GM19238 (cell line): ENCODE measurements around the gene TASL.
"Not testable (repeated sequence)": the region's sequence is repeated elsewhere in the genome, so short reads cannot be mapped to it uniquely, and the experiment has no call there.

Experiments used
- DNase-seq: peaks from one replicate; pipeline ENCODE4 v3.0.0; 2011; ENCODE audit warnings: low spot score; ENCODE audit not compliant: insufficient read length

The TASL gene, protein sequence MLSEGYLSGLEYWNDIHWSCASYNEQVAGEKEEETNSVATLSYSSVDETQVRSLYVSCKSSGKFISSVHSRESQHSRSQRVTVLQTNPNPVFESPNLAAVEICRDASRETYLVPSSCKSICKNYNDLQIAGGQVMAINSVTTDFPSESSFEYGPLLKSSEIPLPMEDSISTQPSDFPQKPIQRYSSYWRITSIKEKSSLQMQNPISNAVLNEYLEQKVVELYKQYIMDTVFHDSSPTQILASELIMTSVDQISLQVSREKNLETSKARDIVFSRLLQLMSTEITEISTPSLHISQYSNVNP

GRCh38 chrX:30577362-30577991 lies at the start of gene TASL:
Gene TASL (minus strand): TSS chrX:30577766. CDS start chrX:30560355, 17,411 bp downstream.
- DNase-seq, result peak; percentile 35

- DNase-seq, result no peak
Measured at GRCh38 chrX:30626402-30626801, 48.8 kb upstream of the TASL start.

GRCh38 chrX:30622361-30622760 lies 44.8 kb upstream of the TASL start:
- DNase-seq, result no peak

DNA sequence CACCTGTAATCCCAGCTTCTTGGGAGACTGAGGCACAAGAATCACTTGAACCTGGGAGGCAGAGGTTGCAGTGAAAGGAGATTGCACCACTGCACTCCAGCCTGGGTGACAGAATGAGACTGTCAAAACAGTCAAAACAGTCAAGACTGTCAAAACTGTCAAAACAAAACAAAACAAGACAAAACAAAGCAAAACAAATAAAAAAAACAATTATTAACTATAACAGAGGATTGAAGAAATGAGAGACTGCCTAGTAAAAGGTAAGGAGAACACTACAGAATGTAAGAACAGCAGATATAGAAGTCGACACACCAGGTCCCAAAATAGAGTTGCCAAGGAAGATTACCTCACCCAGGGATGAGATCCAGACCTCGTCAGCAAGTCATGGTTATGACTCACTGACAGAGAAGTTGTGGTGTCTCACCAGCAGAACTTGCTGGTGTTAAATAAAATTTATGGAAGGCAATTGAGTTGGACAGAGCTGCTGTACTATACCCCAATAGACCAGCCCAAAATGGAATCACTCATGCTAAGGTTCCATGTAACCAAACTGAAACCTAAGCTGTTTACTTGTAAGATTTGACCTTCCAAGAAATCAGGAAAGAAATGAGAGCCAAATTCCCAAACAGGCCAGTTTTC lies 43.5 kb upstream of the TASL start:
- DNase-seq, result no peak

DNA sequence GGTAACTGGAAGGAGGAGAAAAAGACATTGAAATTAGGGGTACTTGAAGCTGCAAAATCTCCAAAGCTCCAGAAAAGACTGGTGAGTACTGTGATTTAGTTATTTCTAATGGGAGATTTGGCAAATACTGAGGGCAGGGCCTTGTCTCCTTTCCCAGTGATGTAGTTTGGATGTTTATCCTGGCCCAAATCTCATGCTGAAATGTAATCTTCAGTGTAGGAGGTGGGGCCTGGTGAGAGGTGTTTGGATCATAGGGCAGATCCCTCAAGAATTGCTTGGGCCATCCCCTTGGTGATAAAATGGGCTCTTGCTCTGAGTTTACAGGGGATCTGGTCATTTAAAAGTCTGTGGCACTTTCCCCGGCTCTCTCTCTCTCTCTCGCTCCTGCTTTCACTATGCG lies 42.6 kb upstream of the TASL start:
- DNase-seq, result no peak

GRCh38 chrX:30618160-30618765 lies 40.7 kb upstream of the TASL start:
- no peak for DNase-seq

DNA sequence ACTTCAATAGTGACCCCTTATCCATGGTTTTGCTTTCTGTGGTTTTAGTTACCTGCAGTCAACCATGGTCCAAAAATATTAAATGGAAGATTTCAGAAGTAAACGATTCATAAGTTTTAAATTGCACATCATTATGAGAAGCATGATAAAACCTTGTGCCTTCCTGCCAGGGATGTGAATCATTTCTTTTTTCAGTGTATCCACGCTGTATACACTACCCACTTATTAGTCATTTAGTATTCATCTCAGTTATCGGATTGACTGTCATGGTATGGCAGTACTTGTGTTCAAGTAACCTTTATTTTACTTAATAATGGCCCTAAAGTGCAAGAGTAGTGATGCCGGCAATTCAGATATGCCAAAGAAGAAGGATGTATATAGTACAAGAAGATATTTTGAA lies 37.7 kb upstream of the TASL start:
- no peak for DNase-seq

DNA sequence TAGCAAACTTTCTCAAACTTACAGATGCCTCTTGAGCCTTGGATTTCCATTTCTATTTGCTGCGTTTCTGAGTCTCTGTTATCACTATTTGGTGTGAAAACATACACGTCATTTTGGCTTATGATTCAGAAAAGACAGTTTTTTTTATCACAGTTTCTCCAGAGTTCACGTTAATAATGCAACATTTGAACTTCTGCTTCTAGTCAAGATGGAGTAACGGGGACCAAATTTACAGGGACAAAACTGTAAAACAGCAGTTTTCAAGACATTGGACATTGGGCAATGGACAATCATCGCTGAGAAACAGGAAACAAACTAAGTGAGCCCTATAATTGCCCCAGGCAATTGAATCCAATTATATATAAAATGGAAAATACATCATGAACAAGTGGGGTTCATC lies 36.2 kb upstream of the TASL start:
- DNase-seq, result no peak

DNA sequence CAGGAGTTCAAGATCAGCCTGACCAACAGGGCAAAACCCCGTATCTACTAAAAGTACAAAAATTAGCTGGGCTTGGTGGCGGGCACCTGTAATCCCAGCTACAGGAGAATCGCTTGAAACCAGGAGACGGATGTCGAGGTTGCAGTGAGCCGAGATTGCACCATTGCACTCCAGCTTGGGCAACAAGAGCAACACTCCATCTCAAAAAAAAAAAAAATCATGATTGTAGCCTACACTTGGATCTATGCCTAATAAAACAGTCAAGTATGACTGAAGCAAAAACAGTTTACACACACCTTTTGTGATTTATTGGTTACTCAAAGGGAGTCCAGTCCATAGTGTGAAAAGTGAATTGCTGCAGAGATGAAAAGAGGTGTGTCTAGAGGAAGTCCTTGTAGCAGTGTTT lies 34.7 kb upstream of the TASL start:
- no peak for DNase-seq

- no peak for DNase-seq
Measured at GRCh38 chrX:30610026-30610425, 32.5 kb upstream of the TASL start.

GRCh38 chrX:30607155-30607554 lies 29.6 kb upstream of the TASL start:
- DNase-seq, result no peak

- not testable (repeated sequence) for DNase-seq
Measured at GRCh38 chrX:30600269-30601176, 23.0 kb upstream of the TASL start.

GRCh38 chrX:30597216-30598012 lies 19.8 kb upstream of the TASL start:
- peak; percentile 41 for DNase-seq

DNA sequence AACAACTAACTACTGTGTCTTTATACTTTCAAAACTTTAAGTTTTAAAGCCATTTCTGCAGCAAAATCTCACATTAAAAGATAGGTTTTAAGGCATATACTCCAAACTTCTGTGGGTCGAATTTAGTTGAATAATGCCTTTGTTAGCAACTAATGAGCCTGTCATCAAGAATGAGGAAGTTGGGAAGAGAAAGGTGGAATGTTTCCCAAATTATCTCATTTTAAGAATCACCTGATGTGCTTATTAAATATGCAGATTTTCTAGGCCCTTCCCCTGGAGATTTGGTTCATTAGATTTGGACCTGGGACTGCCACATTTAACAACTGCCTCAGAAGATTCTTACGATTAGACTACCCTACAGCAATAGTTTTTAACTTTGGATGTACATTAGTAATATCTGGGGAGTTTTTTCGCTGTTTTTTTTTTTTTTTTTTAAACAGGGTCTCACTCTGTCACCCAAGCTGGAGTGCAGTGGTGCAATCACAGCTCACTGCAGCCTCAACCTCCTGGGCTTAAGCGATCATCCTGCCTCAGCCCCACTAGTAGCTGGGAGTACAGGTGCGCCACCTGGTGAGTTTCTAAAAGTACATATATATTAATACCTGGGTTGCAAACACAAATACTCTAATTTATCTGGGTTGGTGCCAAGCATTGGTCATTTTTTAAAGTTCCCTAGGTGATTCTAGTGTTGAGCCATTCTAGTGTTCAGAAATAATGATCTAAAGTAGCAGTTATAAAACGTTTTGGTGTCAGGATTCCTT lies 16.1 kb upstream of the TASL start:
- DNase-seq, result no peak

DNA sequence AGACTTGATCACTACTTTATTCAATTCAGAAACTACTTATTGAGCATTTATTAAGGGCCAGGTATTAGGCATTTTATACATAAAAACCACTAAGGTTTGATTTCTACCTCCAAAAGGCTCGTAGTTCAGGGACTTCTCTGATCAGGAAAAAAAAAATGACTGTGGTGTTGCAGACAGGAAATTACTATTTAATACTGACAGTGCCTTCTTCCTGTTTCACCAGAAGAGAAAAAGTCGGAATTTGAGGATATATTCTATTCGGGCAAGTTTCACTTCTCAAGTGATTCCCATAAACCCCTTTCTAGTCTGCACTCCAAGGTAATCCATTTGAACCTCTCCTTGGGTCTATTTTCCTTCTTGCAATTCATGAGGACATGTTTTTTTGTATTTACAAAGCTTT lies 15.3 kb upstream of the TASL start:
- no peak for DNase-seq

DNA sequence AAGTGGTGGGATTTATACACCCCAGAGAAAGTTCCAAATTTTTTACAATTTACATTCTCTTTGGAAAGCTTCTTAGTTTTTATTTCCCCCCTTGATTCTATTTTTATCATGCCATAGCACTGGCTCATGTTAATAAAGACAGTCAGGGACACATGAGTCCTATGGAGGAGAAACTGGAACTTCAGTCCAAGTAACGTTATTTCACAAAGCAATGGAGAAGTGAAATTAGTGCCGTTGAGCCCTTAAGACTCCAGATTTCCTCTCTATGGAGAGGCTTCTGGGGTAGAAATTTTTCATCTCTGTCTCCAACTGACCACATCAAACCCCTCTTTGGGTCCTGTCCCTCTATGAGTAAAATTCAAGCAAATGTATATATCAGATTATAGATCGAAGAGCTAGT lies 12.8 kb upstream of the TASL start:
- no peak for DNase-seq

DNA sequence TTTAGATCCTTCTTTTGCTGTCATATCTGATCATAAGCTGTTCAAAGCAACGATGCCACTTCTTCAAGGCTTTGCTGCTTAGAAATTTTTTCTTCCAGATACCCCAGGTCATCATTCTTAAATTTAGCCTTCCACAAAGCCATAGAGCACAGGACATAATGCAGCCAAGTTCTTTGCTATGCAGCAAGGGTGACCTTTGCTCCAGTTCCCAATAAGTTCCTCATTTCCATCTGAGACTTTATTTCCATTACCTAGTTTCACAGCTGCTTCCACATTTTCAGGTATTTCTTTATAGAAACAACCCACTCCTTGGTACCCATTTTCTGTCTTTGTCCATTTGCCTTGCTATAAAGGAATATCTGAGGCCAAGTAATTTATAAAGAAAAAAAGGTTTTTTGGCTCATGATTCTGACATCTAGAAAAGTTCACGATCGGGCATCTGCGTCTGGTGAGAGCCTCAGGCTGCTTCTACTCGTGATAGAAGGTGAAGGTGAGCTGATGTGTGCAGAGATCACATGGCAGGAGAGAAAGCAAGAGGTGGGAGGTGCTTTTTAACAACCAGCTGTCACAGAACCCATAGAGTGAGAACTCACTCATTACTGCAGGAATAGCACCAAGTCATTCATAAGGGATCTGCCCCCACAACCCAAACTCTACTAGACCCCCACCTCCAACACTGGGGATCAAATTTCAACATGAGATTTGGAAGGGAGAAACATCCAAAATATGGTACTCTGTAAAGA lies 11.8 kb upstream of the TASL start:
- DNase-seq, result no peak

DNA sequence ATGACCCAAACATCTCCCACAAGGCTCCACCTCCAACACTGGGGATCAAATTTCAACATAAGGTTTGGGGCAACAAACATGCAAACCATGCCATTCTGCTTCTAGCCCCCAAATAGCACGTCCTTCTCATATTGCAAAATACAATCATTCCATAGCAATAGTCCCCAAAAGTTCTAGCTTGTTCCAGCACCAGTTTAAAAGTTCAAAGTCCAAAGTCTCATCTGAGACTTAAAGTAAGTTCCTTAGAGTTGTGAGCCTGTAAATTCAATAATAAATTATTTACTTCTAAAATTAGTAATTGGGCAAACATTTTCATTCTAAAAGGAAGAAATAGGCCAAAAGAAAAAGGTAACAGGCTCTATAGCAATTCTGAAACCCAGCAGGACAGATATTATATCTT lies 8.9 kb upstream of the TASL start:
- DNase-seq, result no peak

- no peak for DNase-seq
Measured at GRCh38 chrX:30582664-30583063, 5.1 kb upstream of the TASL start.
